Inflammatory macrophage treated with lipopolysaccharide for 1 hour (primary cell): ENCODE measurements around the gene KCTD7.
A peak's percentile ranks its signal among the peaks of the same experiment; 100 is the strongest.
"Not testable (repeated sequence)": the region's sequence is repeated elsewhere in the genome, so short reads cannot be mapped to it uniquely, and the experiment has no call there.

ENCODE experiments used
- DNase-seq, 2 donors: peaks; one replicate each; pipeline ENCODE4 v3.0.0-alpha.2; 2020 to 2022

Gene KCTD7

GRCh38 chr7:66682350-66683093 is 53.8 kb downstream of the KCTD7 start:
- peak; percentile 93 for DNase-seq

GRCh38 chr7:66683094-66683769 is 54.6 kb downstream of the KCTD7 start:
- peak; percentile 12 for DNase-seq

- DNase-seq: no peak
These were observed 55.1 kb downstream of the KCTD7 start for GRCh38 chr7:66683770-66684123.

GRCh38 chr7:66685663-66686062 is 57.0 kb downstream of the KCTD7 start:
- DNase-seq: not testable (repeated sequence)

GRCh38 chr7:66687186-66687585 is 58.5 kb downstream of the KCTD7 start:
- no peak for DNase-seq

GRCh38 chr7:66687672-66688071 is 59.0 kb downstream of the KCTD7 start:
- not testable (repeated sequence) for DNase-seq

- DNase-seq: no peak
These were observed 60.4 kb downstream of the KCTD7 start for GRCh38 chr7:66689081-66689480.

- no peak for DNase-seq
These were observed 64.7 kb downstream of the KCTD7 start for GRCh38 chr7:66693331-66693730.
